Esophagus squamous epithelium (tissue), 4 donors: ENCODE data around the gene LAMA5.

ENCODE experiments used
- CTCF ChIP-seq, 6 experiments: fragments of 450-650 bp in 4 of 6; fragments of 200-600 bp in 2 of 6; sonication (generic) in 2 of 6; IDR thresholded peaks; one replicate each; pipeline ENCODE4 v1.5.1; 2016 to 2019; ENCODE audit warnings: antibody characterized with exemption in 6 of 6, mild to moderate bottlenecking in 4 of 6, moderate library complexity in 4 of 6
- POLR2A ChIP-seq, 4 donors: fragments of 450-650 bp; IDR thresholded peaks; one replicate each; pipeline ENCODE4 v1.6.1; 2017; ENCODE audit warnings: antibody characterized with exemption in 4 of 4, mild to moderate bottlenecking in 4 of 4, moderate library complexity in 3 of 4

GRCh38 chr20:62304331-62305148 lies 62.6 kb downstream of the LAMA5 start:
- TF ChIP-seq POLR2A (IDR thresholded peaks at IDR 0.05) (no peak), CTCF (IDR thresholded peaks at IDR 0.05) (no peak)
